ENCODE measurements around the gene AKAP8. TPM values are rescaled to one million over a fixed set of nuclear protein-coding genes. Genes with fewer than 3 reads are reported as not detected.

The AKAP8 gene
- total and polyA plus RNA-seq, 2 of the 4 experiments (the other 2 are of a cell fraction) = 12.2 to 13.4 TPM

- peaks cover 35% of the 10 kb centered on the region for H4K20me1 ChIP-seq (ENCODE audit: insufficient read depth, low read length)
- BruUV-seq (replicated peaks) = no TSS peak
Observed at GRCh38 chr19:15371786-15372380, 7.7 kb downstream of the AKAP8 start.

More at GRCh38 chr19:15371786-15372380, 7.7 kb downstream of the AKAP8 start:
- TF ChIP-seq NFE2L2 (IDR thresholded peaks at IDR 0.05; ENCODE audit: low read depth, low read length) (no peak), SMC3 (IDR thresholded peaks at IDR 0.05; ENCODE audit: low read depth, low read length) (no peak), MXI1 (IDR thresholded peaks at IDR 0.05; ENCODE audit: borderline replicate concordance, low read depth, low read length) (no peak), RAD21 (IDR thresholded peaks at IDR 0.05; ENCODE audit: low read length) (no peak), FOS (IDR thresholded peaks at IDR 0.05; ENCODE audit: low read depth, low read length) (no peak), CEBPB (IDR thresholded peaks at IDR 0.05; ENCODE audit: low read depth, low read length) (no peak), CHD1 (IDR thresholded peaks at IDR 0.05; ENCODE audit: low read depth, low read length) (no peak), RFX5 (IDR thresholded peaks at IDR 0.05; ENCODE audit: low read depth, low read length) (no peak), MAFK (IDR thresholded peaks at IDR 0.05; ENCODE audit: low read depth, low read length) (no peak), MAZ (IDR thresholded peaks at IDR 0.05; ENCODE audit: borderline replicate concordance, low read depth, low read length) (no peak)
- TF ChIP-seq, protein P1, sequence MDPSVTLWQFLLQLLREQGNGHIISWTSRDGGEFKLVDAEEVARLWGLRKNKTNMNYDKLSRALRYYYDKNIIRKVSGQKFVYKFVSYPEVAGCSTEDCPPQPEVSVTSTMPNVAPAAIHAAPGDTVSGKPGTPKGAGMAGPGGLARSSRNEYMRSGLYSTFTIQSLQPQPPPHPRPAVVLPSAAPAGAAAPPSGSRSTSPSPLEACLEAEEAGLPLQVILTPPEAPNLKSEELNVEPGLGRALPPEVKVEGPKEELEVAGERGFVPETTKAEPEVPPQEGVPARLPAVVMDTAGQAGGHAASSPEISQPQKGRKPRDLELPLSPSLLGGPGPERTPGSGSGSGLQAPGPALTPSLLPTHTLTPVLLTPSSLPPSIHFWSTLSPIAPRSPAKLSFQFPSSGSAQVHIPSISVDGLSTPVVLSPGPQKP (IDR thresholded peaks at IDR 0.05; ENCODE audit: borderline replicate concordance, low read depth, low read length) = no peak
- TF ChIP-seq, protein P2, sequence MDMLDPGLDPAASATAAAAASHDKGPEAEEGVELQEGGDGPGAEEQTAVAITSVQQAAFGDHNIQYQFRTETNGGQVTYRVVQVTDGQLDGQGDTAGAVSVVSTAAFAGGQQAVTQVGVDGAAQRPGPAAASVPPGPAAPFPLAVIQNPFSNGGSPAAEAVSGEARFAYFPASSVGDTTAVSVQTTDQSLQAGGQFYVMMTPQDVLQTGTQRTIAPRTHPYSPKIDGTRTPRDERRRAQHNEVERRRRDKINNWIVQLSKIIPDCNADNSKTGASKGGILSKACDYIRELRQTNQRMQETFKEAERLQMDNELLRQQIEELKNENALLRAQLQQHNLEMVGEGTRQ (IDR thresholded peaks at IDR 0.05; ENCODE audit: low read depth, low read length) = no peak
- TF ChIP-seq, protein P3, sequence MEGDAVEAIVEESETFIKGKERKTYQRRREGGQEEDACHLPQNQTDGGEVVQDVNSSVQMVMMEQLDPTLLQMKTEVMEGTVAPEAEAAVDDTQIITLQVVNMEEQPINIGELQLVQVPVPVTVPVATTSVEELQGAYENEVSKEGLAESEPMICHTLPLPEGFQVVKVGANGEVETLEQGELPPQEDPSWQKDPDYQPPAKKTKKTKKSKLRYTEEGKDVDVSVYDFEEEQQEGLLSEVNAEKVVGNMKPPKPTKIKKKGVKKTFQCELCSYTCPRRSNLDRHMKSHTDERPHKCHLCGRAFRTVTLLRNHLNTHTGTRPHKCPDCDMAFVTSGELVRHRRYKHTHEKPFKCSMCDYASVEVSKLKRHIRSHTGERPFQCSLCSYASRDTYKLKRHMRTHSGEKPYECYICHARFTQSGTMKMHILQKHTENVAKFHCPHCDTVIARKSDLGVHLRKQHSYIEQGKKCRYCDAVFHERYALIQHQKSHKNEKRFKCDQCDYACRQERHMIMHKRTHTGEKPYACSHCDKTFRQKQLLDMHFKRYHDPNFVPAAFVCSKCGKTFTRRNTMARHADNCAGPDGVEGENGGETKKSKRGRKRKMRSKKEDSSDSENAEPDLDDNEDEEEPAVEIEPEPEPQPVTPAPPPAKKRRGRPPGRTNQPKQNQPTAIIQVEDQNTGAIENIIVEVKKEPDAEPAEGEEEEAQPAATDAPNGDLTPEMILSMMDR (conservative IDR thresholded peaks at IDR 0.05; ENCODE audit: low read depth, low read length) = no peak
- Histone ChIP-seq H3K4me3 (ENCODE audit: insufficient read depth, low read depth, low read length) (no peak overlapping the region), H4K91ac (ENCODE audit: insufficient read depth, low read depth, low read length) (no peak overlapping the region), H2BK15ac (ENCODE audit: low read depth, low read length) (no peak overlapping the region), H3K14ac (replicated peaks; ENCODE audit: low read depth, low read length) (no peak overlapping the region), H3K4me2 (ENCODE audit: low read depth, low read length) (no peak overlapping the region), H3K4me1 (ENCODE audit: control insufficient read depth, insufficient read depth, low read length) (peaks cover 2% of the 10 kb centered on the region; the same call in 1 of the 2 replicates), H3K36me3 (ENCODE audit: control insufficient read depth, insufficient read depth, low read length) (peaks cover 60% of the 10 kb centered on the region), H2AK5ac (ENCODE audit: low read depth, low read length) (no peak overlapping the region), H3K56ac (ENCODE audit: extremely low read depth, insufficient read depth, low read length) (no peak overlapping the region), H3K27ac (ENCODE audit: insufficient read depth, low read length) (no peak overlapping the region), H2BK20ac (ENCODE audit: low read depth, low read length) (no peak overlapping the region), H2BK120ac (ENCODE audit: low read depth, low read length) (no peak overlapping the region), H3K27me3 (ENCODE audit: control insufficient read depth, insufficient read depth, low read length) (no peaks in the 10 kb centered on the region), H2BK5ac (ENCODE audit: low read depth, low read length, poor library complexity, severe bottlenecking) (no peak overlapping the region), H3K9ac (ENCODE audit: low read depth, low read length) (no peak overlapping the region), H2AK9ac (replicated peaks; ENCODE audit: low read depth, low read length, poor library complexity) (no peak overlapping the region), H3K18ac (ENCODE audit: low read depth, low read length) (no peak overlapping the region), H4K8ac (ENCODE audit: low read depth in 2 of 2, low read length in 2 of 2) (no peak overlapping the region), H3K79me1 (ENCODE audit: low read depth in 1 of 2, low read length in 2 of 2) (peaks cover 12 to 67% of the 10 kb centered on the region in 2 experiments), H2AFZ (replicated peaks; ENCODE audit: low read length, poor library complexity) (no peak overlapping the region), H3K9me3 (ENCODE audit: control insufficient read depth, insufficient read depth, low read length) (no peaks in the 10 kb centered on the region), H3K23ac (ENCODE audit: low read depth, low read length) (no peak overlapping the region), H4K5ac (ENCODE audit: low read depth, low read length) (no peak overlapping the region), H3K4ac (ENCODE audit: low read depth, low read length) (no peak overlapping the region), H3K9me1 (ENCODE audit: insufficient read depth, low read length) (peaks cover 3% of the 10 kb centered on the region)
- ChIA-PET POLR2A (ENCODE audit: unreplicated experiment) (no interaction called here), CTCF (interaction anchor here (0.9 kb wide), 1 partner anchor 47 kb away, joined by 3 read pairs; the partner anchor contains the start of gene AKAP8L)
- 94% methylated on average over 7 of the region's 17 CpGs; no CpG with 5 or more reads in 1 of the 2 experiments for WGBS, 2 experiments (ENCODE audit: extremely low coverage in 2 of 2, insufficient read length in 1 of 2)
- intact Hi-C loops (cut with micrococcal nuclease) = loop anchor here (10.0 kb wide), 1 partner anchor 267 kb away; the partner anchor contains the start of gene SYDE1
- DNase-seq (no peak), ATAC-seq (ENCODE audit: low read depth) (no peak)
- in situ Hi-C loops (cut with MboI; ENCODE audit: low sequenced_read_pairs) = no loop called here
- dilution Hi-C loops (cut with HindIII; ENCODE audit: low sequenced_read_pairs, unreplicated experiment) = no loop called here

All from IMR-90 (cell line).